GM12874 (cell line): ENCODE measurements around the gene SOX2.

Experiments
- CTCF ChIP-seq: IDR thresholded peaks from 2 replicates; pipeline ENCODE4 v1.5.1; 2011; ENCODE audit warnings: low read depth, mild to moderate bottlenecking, control low read depth, low read length, moderate library complexity; ENCODE audit not compliant: insufficient read depth

Gene SOX2

GRCh38 chr3:181715571-181716340, 4.0 kb downstream of the SOX2 start:
- no peak for TF ChIP-seq CTCF

- no peak for TF ChIP-seq CTCF
Measured at GRCh38 chr3:181716966-181717365, 5.2 kb downstream of the SOX2 start.

GRCh38 chr3:181717549-181718171, 5.9 kb downstream of the SOX2 start:
- no peak for TF ChIP-seq CTCF

- TF ChIP-seq CTCF: no peak
Measured at GRCh38 chr3:181718369-181718768, 6.6 kb downstream of the SOX2 start.

- TF ChIP-seq CTCF: no peak
Measured at GRCh38 chr3:181718987-181719911, 7.5 kb downstream of the SOX2 start.

GRCh38 chr3:181719991-181720680, 8.4 kb downstream of the SOX2 start:
- TF ChIP-seq CTCF: no peak
